GM19372 (cell line): ENCODE results near the gene B4GALT5.
"Not testable (repeated sequence)": the region's sequence is repeated elsewhere in the genome, so short reads cannot be mapped to it uniquely, and the experiment has no call there.

Experiments used
- ATAC-seq: cut with Tn5 transposase; IDR thresholded peaks from one replicate; pipeline ENCODE4 v1.9.1; 2021; ENCODE audit warnings: mild to moderate bottlenecking, low read depth, moderate library complexity; ENCODE audit not compliant: unreplicated experiment

The B4GALT5 gene, protein sequence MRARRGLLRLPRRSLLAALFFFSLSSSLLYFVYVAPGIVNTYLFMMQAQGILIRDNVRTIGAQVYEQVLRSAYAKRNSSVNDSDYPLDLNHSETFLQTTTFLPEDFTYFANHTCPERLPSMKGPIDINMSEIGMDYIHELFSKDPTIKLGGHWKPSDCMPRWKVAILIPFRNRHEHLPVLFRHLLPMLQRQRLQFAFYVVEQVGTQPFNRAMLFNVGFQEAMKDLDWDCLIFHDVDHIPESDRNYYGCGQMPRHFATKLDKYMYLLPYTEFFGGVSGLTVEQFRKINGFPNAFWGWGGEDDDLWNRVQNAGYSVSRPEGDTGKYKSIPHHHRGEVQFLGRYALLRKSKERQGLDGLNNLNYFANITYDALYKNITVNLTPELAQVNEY

DNA sequence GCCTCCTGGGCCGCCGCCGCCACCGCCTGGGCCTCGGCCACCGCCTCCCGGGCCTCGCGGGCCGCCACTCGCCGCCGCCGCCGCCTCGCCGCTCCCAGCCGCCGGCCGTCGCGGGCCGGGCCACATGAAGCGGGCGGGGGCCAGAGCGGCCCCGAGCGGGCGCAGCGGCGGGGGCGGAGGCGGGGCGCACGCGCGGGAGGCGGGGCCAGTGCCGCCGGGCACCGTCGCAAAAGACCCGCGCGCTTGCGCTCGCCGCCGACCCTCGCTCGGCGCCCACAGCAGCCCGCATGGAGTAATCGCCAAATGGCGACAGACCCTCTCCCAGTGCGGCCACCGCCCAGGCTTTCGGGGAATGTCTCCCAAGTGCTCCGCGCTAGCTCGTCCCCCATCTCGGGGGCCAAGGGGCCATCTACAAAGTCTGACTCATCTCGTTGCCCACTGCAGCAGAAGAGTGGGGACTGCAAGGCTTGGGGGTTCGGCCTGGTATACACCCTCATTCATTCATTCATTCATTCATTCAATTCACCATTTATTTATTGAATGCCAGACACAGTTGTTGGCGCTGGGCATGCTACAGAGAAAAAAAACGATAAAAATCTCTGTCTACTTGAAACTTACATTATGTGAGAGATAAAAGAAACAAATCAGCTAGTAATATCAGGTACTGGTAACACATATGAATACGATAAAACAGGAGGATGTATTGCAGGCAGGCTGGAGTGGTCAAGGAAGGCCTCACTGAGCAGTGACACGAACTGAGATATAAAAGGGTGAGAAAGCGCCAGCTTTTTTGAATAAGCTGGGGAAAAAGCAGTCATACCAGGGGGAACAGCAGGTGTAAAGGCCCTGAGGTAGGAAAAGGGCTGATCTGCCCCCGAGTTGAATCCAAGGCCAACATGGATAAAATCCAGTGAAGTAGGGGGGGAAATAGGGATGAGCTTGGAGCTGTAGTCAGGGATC, at the start of gene B4GALT5:
Gene B4GALT5 (minus strand): TSS at position 126 of the 960 bp plus-strand sequence. CDS start 188 bp downstream, outside the sequence.
- ATAC-seq: peak; percentile 76

GRCh38 chr20:49762940-49763766, 49.5 kb upstream of the B4GALT5 start:
- no peak for ATAC-seq

GRCh38 chr20:49761888-49762287, 48.2 kb upstream of the B4GALT5 start:
- not testable (repeated sequence) for ATAC-seq

GRCh38 chr20:49759266-49759950, 45.7 kb upstream of the B4GALT5 start:
- ATAC-seq: no peak

GRCh38 chr20:49758781-49759180, 45.1 kb upstream of the B4GALT5 start:
- ATAC-seq: no peak

GRCh38 chr20:49757597-49757996, 43.9 kb upstream of the B4GALT5 start:
- ATAC-seq: no peak

GRCh38 chr20:49756241-49756640, 42.6 kb upstream of the B4GALT5 start:
- ATAC-seq: no peak

- no peak for ATAC-seq
These were observed 40.9 kb upstream of the B4GALT5 start for GRCh38 chr20:49754596-49754995.

DNA sequence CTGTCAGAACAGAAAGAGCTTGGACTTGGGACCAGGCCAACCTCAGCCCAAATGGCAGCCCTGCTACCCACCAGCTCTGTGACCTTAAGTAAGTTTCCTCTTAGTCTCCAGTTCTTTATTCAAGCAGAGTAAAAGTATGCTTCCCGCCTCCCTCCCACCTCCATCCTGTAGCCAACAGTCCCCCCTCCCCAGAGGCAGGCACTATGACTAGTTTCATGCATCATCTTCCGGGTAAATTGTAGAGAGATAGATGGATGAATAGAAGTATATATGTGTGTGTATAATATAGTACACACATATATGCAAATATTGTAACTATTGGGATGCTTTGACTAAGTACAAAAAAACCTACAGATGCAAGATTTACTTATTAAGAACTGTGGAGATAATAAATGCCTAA, 39.5 kb upstream of the B4GALT5 start:
- ATAC-seq: no peak

GRCh38 chr20:49752201-49752903, 38.7 kb upstream of the B4GALT5 start:
- ATAC-seq: no peak

DNA sequence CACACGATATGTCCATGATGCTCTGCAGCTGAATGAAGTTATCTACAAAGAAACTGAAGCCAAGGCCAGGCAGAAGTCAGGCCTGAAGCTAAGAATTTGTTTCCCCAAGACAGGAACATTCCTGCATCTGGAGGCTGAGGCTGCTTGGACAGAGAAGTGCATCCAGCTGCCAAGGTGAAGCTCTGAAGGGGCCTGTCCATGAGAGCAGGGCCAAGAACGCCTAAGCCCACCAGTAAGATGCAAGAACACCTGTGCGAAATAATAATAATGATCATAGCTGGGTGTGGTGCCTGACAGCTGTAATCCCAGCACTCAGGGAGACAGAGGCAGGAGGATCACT, 37.7 kb upstream of the B4GALT5 start:
- ATAC-seq: no peak

GRCh38 chr20:49750611-49751396, 37.1 kb upstream of the B4GALT5 start:
- no peak for ATAC-seq

DNA sequence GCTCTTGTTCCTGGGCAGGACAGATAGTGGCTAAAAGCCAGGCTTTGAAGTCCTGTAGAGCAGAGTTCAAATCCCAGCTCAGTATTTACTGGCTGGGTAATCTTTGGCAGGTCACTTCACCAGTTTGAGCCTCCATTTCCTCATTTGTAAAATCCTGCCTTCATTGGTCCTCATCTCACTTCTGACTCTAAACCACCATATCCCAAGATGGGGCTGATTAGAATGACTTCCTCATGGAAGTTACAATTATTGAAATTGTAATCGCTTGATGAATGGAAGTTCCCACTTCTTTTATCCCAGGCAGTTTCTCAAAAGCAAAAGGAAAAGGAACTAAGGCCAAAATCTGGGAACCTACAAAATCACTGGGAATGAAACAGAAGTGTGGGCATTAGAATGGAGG, 35.9 kb upstream of the B4GALT5 start:
- ATAC-seq: no peak

DNA sequence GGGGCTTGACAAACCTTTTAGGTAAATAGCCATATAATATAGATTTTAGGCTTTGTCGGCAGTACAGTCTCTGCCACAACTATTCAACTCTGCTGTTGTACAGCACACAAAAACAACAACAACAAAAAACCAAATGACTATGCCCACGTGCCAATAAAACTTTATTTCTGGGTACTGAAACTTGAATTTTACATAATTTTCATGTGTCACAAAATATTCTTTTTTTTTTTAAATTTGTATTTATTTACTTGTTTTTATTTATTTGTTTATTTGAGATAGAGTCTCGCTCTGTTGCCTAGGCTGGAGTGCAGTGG, 34.8 kb upstream of the B4GALT5 start:
- no peak for ATAC-seq

GRCh38 chr20:49747707-49748524, 34.2 kb upstream of the B4GALT5 start:
- ATAC-seq: no peak

DNA sequence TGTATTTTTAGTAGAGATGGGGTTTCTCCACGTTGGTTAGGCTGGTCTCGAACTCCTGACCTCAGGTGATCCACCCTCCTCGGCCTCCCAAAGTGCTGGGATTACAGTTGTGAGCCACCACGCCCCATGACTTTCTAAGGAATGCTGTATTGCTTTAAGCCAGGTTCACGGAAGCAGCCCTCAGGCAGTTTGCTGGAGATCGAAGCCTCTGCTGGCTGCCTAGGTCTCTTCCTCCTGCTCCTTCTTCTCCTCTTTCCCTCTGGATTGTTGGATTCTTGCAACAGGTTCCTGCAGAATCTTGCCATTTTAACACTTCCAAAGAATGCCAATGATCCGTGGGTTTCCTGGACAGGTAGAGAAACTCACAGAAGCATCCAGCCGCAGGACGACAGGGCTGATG, 29.3 kb upstream of the B4GALT5 start:
- ATAC-seq: no peak

- no peak for ATAC-seq
These were observed 28.3 kb upstream of the B4GALT5 start for GRCh38 chr20:49741977-49742376.

GRCh38 chr20:49740807-49741206, 27.1 kb upstream of the B4GALT5 start:
- ATAC-seq: no peak
